Upper lobe of right lung (tissue), 1 donor: ENCODE results near the gene ADAM22. TPM values are rescaled to one million over a fixed set of nuclear protein-coding genes. Genes with fewer than 3 reads are reported as not detected.

Experiments used
- ATAC-seq: fragments of 200-7000 bp; cut with Tn5 transposase; one replicate; pipeline ENCODE4 v1.9.1; 2020; ENCODE audit warnings: mild to moderate bottlenecking, moderate library complexity
- DNase-seq: peaks from one replicate; pipeline ENCODE4 v3.0.0-alpha.2; 2020
- H3K27ac ChIP-seq: fragments of 200-600 bp; one replicate; pipeline ENCODE4 v1.8.0; 2022
- H3K27me3 ChIP-seq: fragments of 200-600 bp; one replicate; pipeline ENCODE4 v1.8.0; 2022; ENCODE audit warnings: mild to moderate bottlenecking
- H3K36me3 ChIP-seq: fragments of 200-600 bp; one replicate; pipeline ENCODE4 v1.8.0; 2022
- H3K4me1 ChIP-seq: fragments of 200-600 bp; one replicate; pipeline ENCODE4 v1.8.0; 2022
- H3K4me3 ChIP-seq: fragments of 200-600 bp; one replicate; pipeline ENCODE4 v1.8.0; 2022; ENCODE audit warnings: mild to moderate bottlenecking
- H3K9me3 ChIP-seq: fragments of 200-600 bp; one replicate; pipeline ENCODE4 v1.8.0; 2022
- CTCF ChIP-seq: fragments of 200-600 bp; IDR thresholded peaks from one replicate; pipeline ENCODE4 v1.8.0; 2022; ENCODE audit warnings: antibody characterized with exemption
- intact Hi-C: fragments of 100-400 bp; cut with DNase I; formaldehyde crosslinking; loops from one replicate; pipeline ENCODE4 v1.11.0; 2022
- total RNA-seq: library from RNA; stranded (reverse); fragmentation: NEBNext Ultra II Directional; extraction: Animal tissue kit (Norgen Biotek cat#: 25700); gene quantifications from one replicate; pipeline ENCODE4 v1.2.1, GENCODE V29; 2021
- donor health status: DM: no; HTN: yes; CAD: no; lungs with severe emphysema.

ADAM22 gene
- total RNA-seq, 1 donor from 2014 or later: 4.3 TPM

GRCh38 chr7:88111954-88112471, 178.0 kb downstream of the ADAM22 start:
- Histone ChIP-seq H3K9me3 (no peaks in the 10 kb centered on the region), H3K27ac (no peak overlapping the region), H3K36me3 (no peaks in the 10 kb centered on the region), H3K4me3 (no peak overlapping the region), H3K4me1 (no peaks in the 10 kb centered on the region), H3K27me3 (no peaks in the 10 kb centered on the region)
- intact Hi-C loops: no loop called here
- DNase-seq (no peak), ATAC-seq (peak; percentile 32)
- no peak for TF ChIP-seq CTCF

GRCh38 chr7:88115258-88115796, 181.3 kb downstream of the ADAM22 start:
- ATAC-seq: no peak
- intact Hi-C loops: no loop called here

GRCh38 chr7:88115816-88116215, 181.8 kb downstream of the ADAM22 start:
- H3K4me1 ChIP-seq: no peaks in the 10 kb centered on the region
- DNase-seq (no peak), ATAC-seq (no peak)
- H3K36me3 ChIP-seq: no peaks in the 10 kb centered on the region
- no peak overlapping the region for H3K27ac ChIP-seq
- no peak overlapping the region for H3K4me3 ChIP-seq
- H3K27me3 ChIP-seq: no peaks in the 10 kb centered on the region
- intact Hi-C loops: no loop called here
- no peak for TF ChIP-seq CTCF
- H3K9me3 ChIP-seq: no peaks in the 10 kb centered on the region

More at GRCh38 chr7:88115258-88115796, 181.3 kb downstream of the ADAM22 start:
- no peaks in the 10 kb centered on the region for H3K36me3 ChIP-seq
- H3K4me1 ChIP-seq: no peaks in the 10 kb centered on the region
- no peaks in the 10 kb centered on the region for H3K9me3 ChIP-seq
- no peak for DNase-seq
- H3K4me3 ChIP-seq: no peak overlapping the region
- H3K27ac ChIP-seq: no peak overlapping the region
- TF ChIP-seq CTCF: no peak
- H3K27me3 ChIP-seq: no peaks in the 10 kb centered on the region

GRCh38 chr7:88116235-88116795, 182.3 kb downstream of the ADAM22 start:
- H3K27ac ChIP-seq: no peak overlapping the region
- no peaks in the 10 kb centered on the region for H3K9me3 ChIP-seq
- H3K36me3 ChIP-seq: no peaks in the 10 kb centered on the region
- no peak for DNase-seq
- no peaks in the 10 kb centered on the region for H3K27me3 ChIP-seq
- no peak for TF ChIP-seq CTCF
- H3K4me1 ChIP-seq: no peaks in the 10 kb centered on the region
- ATAC-seq: no peak
- intact Hi-C loops: no loop called here
- H3K4me3 ChIP-seq: no peak overlapping the region

- intact Hi-C loops: no loop called here
- no peak for ATAC-seq
- H3K27me3 ChIP-seq: no peaks in the 10 kb centered on the region
Observed at GRCh38 chr7:88117325-88117724, 183.3 kb downstream of the ADAM22 start.

More at GRCh38 chr7:88117325-88117724, 183.3 kb downstream of the ADAM22 start:
- Histone ChIP-seq H3K4me1 (no peaks in the 10 kb centered on the region), H3K9me3 (no peaks in the 10 kb centered on the region), H3K4me3 (no peak overlapping the region), H3K27ac (no peak overlapping the region), H3K36me3 (no peaks in the 10 kb centered on the region)
- no peak for TF ChIP-seq CTCF
- no peak for DNase-seq
